HEK293T (cell line): ENCODE measurements around the gene ZBTB47.

Experiments
- BHLHE40 ChIP-seq: fragments of 450-650 bp; IDR thresholded peaks from 2 replicates; pipeline ENCODE4 v1.6.1; 2016; ENCODE audit warnings: mild to moderate bottlenecking, moderate library complexity, borderline replicate concordance
- L3MBTL2 ChIP-seq: fragments of 450-650 bp; conservative IDR thresholded peaks from 2 replicates; pipeline ENCODE4 v1.6.1; 2016; ENCODE audit warnings: mild to moderate bottlenecking
- SP1 ChIP-seq: fragments of 450-650 bp; IDR thresholded peaks from 2 replicates; pipeline ENCODE4 v1.6.1; 2017
- TARDBP ChIP-seq: fragments of 450-650 bp; IDR thresholded peaks from 2 replicates; pipeline ENCODE4 v1.6.1; 2016
- ZNF384 ChIP-seq: fragments of 450-650 bp; IDR thresholded peaks from 2 replicates; pipeline ENCODE4 v1.6.1; 2016

GRCh38 chr3:42658771-42659390 lies 5.4 kb downstream of the ZBTB47 start:
- no peak for TF ChIP-seq L3MBTL2
- no peak for TF ChIP-seq SP1
- TF ChIP-seq BHLHE40, result no peak
- TF ChIP-seq ZNF384, result no peak
- TF ChIP-seq TARDBP, result no peak
